ENCODE measurements around the gene TBC1D1.

DNA sequence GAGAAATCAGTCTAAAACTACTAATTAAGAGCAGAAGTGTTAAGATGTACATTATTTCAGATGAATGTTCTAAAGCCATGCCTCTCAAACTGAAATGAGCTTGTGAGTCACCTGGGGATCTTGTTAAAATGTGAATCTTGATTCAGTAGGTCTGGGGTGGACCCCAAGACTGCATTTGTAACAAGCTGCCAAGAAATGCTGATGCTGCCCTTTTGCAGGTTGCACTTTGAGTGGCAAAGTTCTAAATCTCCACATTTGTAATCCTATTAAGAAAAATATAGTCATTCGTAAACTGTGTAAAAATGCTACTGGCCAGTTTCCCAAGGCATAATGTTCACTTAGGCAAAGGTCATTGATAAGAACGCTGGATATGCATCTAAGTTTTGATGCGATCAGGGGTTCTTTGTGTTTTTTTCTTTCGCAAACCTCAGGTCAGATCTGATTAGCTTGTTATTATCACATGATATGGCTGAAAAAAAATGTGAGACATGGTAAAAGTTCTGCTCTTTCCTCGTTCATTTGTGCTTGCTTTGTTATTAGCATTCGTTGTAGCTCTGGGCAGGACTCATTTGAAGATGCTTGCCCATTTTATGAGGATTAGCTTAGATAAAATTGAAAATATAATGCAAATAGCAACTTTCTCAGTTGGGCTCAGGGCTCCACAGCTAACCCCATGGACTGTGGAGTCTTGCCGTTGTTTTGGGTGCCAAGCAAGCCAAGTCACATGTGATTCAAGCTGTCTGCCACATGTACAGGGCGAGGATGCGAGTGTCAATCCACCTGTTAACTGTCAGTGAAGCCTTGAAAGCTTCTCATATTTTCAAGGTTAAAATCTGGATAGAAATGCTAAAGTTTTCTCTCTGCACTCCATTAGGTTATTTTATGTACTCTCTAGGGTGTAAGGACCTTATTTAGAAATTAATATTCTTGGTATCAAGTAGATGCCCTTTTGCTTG lies 12.1 kb downstream of the TBC1D1 start:
- TF ChIP-seq, protein P1, sequence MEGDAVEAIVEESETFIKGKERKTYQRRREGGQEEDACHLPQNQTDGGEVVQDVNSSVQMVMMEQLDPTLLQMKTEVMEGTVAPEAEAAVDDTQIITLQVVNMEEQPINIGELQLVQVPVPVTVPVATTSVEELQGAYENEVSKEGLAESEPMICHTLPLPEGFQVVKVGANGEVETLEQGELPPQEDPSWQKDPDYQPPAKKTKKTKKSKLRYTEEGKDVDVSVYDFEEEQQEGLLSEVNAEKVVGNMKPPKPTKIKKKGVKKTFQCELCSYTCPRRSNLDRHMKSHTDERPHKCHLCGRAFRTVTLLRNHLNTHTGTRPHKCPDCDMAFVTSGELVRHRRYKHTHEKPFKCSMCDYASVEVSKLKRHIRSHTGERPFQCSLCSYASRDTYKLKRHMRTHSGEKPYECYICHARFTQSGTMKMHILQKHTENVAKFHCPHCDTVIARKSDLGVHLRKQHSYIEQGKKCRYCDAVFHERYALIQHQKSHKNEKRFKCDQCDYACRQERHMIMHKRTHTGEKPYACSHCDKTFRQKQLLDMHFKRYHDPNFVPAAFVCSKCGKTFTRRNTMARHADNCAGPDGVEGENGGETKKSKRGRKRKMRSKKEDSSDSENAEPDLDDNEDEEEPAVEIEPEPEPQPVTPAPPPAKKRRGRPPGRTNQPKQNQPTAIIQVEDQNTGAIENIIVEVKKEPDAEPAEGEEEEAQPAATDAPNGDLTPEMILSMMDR (IDR thresholded peaks at IDR 0.05; ENCODE audit: low read depth, low read length, poor library complexity, severe bottlenecking) = no peak
- no peak for TF ChIP-seq EZH2phosphoT487 (IDR thresholded peaks at IDR 0.05; ENCODE audit: borderline replicate concordance, low read length)

All from DOHH2 (cell line).